Measurements from ENCODE around the gene PRKACA.
"Not testable (repeated sequence)": the region's sequence is repeated elsewhere in the genome, so short reads cannot be mapped to it uniquely, and the experiment has no call there.

- not testable (repeated sequence) for TF ChIP-seq CTCF (IDR thresholded peaks at IDR 0.05; ENCODE audit: low read depth, low read length); POLR2A (IDR thresholded peaks at IDR 0.05; ENCODE audit: extremely low read depth, insufficient read length); MAX (IDR thresholded peaks at IDR 0.05; ENCODE audit: low read depth, low read length)
These were observed 28.6 kb upstream of the PRKACA start for GRCh38 chr19:14146169-14146568.

Measured in NB4 (cell line).